HG03060 (cell line): ENCODE data around the gene EPB41L1.
"Not testable (repeated sequence)": the region's sequence is repeated elsewhere in the genome, so short reads cannot be mapped to it uniquely, and the experiment has no call there.

Experiments
- ATAC-seq: cut with Tn5 transposase; IDR thresholded peaks from one replicate; pipeline ENCODE4 v1.9.1; 2021; ENCODE audit warnings: low read depth, moderate number of reproducible peaks; ENCODE audit not compliant: unreplicated experiment

Gene EPB41L1

DNA sequence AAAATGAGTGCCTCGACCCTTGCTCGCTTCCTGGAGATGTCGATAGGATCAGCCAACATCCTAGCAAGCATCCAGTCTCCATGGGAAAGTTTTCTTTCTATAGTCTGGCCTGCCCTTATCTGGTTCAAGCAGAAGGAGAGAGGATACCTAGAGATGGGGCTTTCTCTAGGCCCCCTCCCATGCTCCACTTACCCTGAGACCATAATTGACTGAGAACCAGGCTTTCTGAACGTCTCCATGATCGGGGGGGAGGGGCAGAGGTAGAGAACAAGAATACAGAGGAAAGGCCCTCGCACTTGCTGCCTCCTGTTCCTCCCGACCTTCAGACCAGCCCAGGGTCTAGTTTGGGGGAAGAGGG, 31.6 kb upstream of the EPB41L1 start:
- no peak for ATAC-seq

GRCh38 chr20:36125097-36125496, 29.4 kb upstream of the EPB41L1 start:
- no peak for ATAC-seq

GRCh38 chr20:36126836-36127527, 27.6 kb upstream of the EPB41L1 start:
- no peak for ATAC-seq

DNA sequence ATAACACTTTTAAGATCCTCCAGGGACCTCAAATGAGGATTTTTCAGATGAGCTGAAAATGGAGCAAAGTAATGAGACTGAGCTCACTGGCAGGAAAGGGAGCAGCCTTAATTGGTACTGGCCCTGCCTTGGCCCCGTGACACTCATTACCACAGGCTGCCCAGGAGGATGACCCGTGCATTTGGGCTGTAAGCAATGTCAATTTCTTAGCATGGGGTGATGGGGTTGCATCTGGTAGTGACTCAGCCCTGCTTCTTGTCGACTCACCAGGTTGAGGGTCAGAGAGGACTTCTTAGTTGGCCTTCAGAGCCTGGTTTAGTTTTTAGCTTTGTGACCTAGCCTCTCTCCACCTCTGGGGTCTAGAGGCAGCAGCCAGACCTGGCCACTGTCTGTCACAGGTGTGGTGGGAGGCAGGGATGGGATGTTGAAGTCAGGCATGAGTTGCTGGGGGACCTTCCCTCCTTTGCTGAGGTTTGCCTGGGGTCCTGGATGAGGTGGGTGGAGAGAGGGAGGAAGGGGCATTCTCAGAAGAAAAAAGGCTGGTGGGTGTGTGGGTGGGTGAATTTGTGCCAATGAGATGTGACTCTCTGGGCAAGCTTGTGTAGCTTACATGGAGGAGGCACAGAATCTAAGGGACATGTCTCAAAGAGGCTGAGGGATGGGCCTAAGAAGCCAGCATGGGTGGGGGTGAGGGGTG, 25.9 kb upstream of the EPB41L1 start:
- no peak for ATAC-seq

DNA sequence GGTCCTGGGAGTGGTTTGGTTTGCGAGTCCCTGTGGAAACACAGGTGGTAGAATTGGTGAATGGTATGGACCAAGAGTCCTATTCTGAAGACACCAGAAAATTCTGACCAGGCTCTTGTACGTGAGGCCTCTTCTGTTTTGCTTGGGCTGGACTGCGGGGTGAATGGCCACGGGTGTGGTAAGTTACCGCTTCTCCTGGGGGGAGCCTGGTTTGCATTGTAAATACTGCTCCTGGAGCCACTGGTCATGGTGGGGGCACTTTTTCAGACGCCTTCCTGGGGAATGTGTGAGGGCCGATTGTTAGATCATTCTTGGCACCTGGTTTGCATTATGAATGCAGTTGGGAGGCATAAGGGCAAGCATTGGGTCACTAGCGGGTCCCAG, 25.4 kb upstream of the EPB41L1 start:
- ATAC-seq, result no peak

DNA sequence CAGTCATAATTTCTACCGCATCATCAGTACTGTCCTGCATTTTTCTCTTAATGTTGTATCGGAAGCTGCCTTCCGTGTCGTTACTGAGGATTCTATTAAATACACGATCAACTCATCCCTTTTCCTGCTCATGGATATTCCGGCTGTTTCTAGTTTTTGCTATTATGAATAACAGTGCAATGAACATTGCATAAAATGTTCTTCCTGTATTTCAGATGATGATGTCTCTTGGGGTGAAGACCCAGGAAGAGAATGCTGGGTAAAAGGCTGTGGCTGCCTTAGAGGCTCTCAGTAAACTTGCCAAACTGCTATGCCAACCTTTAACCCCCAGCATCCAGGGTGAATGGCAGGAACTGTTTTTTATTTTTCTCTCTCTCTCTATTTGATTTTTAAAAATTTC, 24.1 kb upstream of the EPB41L1 start:
- ATAC-seq, result no peak

DNA sequence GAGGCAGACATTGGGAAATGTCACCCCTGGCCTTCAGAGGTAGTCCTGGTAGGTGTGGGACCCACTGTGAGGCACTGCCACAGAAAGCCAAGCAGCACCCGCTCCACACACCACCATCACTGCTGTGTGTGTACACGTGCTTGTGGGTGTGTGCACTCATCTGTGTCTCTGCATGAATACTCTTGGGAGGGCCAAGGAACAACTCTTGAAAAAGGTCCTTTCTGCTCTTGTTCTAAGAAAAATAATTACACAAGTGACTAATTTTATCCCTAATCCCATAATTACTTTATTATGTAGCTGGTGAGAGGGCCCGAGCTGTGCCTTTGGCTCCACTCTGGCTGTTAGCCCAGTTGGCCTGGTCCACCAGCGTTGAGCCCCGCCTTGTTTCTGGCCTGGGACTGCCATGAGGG, 21.7 kb upstream of the EPB41L1 start:
- no peak for ATAC-seq

- no peak for ATAC-seq
Measured at GRCh38 chr20:36133821-36134220, 20.7 kb upstream of the EPB41L1 start.

DNA sequence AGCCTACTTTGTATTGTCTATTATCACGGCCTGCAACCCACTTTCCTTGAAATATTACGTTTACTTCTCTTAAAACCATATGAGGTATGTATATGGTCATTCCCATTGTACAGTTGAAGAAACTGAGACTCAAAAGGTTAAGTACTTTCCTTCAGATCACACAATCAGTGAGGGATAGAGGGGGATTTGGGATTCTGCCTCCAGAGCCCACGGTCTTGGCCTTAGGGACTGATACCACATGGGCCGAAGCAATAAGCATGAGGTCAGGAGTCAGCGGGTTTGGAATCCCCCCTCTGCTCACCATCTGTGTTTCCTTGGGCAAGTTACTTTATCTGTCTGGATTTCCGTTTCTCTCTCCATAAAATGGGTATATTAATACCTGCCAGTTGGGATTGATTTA, 19.4 kb upstream of the EPB41L1 start:
- ATAC-seq, result no peak

DNA sequence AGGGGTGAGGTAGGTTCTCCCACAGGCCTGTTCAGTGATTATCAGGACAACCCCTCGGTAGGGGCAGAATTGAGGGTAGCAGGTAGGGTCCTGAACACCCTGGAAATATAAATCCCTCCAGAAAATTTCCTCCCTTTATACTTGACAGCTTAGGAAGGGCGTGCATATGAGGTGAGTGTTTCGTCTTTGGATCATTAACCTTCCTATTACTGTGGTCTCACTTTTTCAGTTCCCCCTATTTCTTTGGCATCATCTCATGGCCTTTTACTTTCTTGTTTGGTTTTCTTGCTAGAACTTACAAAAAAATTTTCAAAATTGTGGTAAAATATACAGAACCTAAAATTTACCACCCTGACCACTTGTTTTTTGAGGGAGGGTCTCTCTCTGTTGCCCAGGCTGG, 18.7 kb upstream of the EPB41L1 start:
- ATAC-seq, result no peak

GRCh38 chr20:36137313-36137712, 17.2 kb upstream of the EPB41L1 start:
- not testable (repeated sequence) for ATAC-seq

DNA sequence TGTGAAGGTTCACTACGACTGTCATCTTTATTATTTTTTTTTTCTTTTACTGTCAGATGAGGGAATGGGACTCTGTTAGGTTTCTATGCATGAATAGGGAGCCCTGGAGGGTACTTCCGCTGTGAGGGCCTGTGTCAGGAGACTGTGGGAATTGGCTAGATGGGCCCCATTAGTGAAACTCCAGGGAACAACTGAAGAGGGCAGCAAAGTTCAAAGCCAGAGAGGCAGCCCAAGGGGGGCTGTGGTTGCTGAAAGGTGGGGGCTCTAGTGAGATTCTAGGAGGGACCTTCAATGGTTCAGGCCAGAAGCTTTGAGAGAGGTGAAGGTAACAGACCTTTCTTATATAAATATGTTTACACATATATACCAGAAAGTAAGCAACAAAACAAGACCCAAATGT, 13.2 kb upstream of the EPB41L1 start:
- ATAC-seq, result no peak

GRCh38 chr20:36144336-36144735, 10.2 kb upstream of the EPB41L1 start:
- no peak for ATAC-seq

DNA sequence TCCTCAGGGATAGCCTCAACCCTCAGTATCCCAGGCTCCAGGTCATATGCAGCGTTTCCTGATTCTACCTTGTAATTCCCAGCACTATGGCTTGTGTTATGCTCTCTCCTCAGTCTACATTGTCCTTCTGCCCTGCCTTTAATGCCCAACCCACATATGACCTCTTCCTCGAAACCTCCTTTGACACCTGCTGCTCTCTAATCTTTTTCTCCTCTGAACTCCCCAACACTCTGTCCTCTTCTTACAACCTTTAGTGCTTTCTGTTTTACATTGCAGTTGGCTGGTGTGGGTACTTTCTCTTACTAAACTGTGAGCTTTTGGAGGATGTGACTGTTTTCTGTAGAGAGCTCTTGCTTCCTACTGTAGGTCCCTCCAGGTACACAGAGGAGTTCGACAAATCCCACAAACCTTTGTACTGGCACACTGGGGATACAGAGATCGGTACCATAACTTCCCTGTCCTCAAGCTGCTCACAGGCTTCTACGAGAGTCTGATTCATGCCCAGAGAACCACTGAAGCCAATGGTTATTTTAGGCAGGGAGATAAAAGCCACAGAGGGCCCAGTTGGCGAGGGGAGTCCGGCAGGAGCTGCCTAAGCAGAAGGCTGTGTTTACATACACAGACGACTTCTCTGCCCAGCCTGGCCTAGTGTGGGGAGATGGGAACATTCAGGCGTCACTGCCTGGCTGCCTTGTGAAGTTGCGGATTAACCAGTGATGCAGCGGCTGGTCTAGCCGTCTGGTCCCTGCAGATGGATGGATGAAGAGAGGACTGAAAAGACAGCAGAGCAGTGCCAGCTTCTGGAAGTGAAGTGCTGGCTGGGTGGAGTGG, 8.4 kb upstream of the EPB41L1 start:
- no peak for ATAC-seq

DNA sequence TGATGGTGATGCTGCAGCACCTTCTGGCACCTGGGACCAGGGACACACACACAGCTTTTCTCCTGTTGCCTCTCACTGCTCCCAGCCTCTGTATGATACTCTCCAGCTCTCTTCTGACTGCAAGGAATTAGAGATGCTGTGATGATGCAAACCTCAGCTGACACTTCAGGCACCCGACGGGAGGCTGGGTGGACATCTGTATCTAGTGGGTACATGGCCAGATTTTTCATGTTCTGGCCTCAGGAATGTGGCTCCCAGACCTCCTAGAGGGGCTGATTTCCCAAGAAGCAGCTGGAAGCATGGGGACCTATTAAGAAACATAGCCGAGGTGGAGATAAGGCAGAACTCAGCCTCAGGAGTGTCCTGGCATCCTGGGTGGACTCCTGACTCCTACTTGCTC, 6.8 kb upstream of the EPB41L1 start:
- ATAC-seq, result no peak

- ATAC-seq, result no peak
Measured at GRCh38 chr20:36148439-36148838, 6.1 kb upstream of the EPB41L1 start.

- no peak for ATAC-seq
Measured at GRCh38 chr20:36149012-36149411, 5.5 kb upstream of the EPB41L1 start.

- no peak for ATAC-seq
Measured at GRCh38 chr20:36149469-36149868, 5.1 kb upstream of the EPB41L1 start.

DNA sequence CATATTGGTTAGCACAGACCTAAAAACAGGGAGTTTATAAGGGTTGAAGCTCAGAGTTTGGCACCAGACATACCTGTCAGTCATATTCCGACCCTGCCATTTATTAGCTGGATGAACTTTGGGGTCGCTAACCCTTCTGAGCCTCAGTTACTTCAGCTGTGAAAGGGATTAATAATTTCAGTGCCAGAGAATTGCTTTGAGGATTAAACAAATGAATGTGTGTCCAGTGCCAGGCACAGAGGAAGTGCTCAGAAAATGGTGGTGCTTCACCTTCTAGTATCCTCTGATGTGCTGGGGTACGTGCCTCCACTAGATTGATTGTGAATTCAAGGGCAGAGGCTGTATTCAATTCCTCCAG, 4.1 kb upstream of the EPB41L1 start:
- ATAC-seq, result no peak

- no peak for ATAC-seq
Measured at GRCh38 chr20:36150847-36151539, 3.5 kb upstream of the EPB41L1 start.

GRCh38 chr20:36152261-36152660, 2.3 kb upstream of the EPB41L1 start:
- no peak for ATAC-seq
